Measurements from ENCODE around the gene UBAP2.

DNA sequence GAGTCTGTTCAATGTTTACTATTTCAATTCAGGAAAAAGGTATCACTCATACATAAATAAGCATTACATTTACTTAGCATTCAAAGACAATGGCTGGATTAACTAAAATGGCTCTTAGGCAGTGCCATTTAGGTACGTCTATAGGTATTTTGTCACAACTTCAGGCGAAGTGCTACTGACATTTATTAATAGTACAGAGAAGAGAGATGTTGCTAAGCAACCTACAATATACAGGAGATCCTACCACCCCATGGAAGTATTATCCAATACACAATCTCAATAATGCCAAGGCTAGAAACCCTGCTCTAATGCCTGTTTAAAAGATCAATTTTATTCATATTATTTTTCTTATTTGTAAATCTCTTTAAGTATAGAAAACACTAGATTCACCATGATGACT, 76.0 kb downstream of the UBAP2 start:
- no peak for TF ChIP-seq POLR2AphosphoS5 (IDR thresholded peaks at IDR 0.05)
- TF ChIP-seq, protein P1, sequence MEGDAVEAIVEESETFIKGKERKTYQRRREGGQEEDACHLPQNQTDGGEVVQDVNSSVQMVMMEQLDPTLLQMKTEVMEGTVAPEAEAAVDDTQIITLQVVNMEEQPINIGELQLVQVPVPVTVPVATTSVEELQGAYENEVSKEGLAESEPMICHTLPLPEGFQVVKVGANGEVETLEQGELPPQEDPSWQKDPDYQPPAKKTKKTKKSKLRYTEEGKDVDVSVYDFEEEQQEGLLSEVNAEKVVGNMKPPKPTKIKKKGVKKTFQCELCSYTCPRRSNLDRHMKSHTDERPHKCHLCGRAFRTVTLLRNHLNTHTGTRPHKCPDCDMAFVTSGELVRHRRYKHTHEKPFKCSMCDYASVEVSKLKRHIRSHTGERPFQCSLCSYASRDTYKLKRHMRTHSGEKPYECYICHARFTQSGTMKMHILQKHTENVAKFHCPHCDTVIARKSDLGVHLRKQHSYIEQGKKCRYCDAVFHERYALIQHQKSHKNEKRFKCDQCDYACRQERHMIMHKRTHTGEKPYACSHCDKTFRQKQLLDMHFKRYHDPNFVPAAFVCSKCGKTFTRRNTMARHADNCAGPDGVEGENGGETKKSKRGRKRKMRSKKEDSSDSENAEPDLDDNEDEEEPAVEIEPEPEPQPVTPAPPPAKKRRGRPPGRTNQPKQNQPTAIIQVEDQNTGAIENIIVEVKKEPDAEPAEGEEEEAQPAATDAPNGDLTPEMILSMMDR (IDR thresholded peaks at IDR 0.05) = no peak

Measured in breast epithelium (tissue), 3 donors.